ENCODE measurements around the gene SRSF9.
A peak's percentile ranks its signal among the peaks of the same experiment; 100 is the strongest.

The SRSF9 gene

DNA sequence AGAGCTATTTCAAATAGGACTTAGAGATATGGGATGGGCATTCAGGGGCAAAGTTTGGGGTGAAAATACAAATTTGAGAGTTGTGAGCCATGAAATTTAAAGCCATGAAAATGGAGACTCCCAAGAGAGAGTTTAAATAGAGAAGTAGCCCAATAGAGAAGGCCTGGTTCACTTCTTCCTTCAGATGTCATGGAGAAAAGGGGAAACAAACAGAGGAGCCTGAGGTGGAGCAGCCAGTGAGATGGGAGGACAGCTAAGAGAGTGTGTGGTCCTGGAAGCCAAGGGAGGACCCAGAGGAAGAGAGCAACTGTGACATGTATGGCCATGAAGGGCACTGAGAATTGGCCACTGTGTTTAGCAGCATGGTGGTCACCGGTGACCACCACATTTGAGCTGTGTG, 14.1 kb upstream of the SRSF9 start:
- no peak for DNase-seq (ENCODE audit: low read depth in 4 of 4, low spot score in 1 of 4)

GRCh38 chr12:120481022-120481767, 11.6 kb upstream of the SRSF9 start:
- DNase-seq (ENCODE audit: low read depth in 4 of 4, low spot score in 1 of 4), result no peak

GRCh38 chr12:120480211-120480610, 10.7 kb upstream of the SRSF9 start:
- no peak for DNase-seq (ENCODE audit: low read depth in 4 of 4, low spot score in 1 of 4)

- DNase-seq (ENCODE audit: low read depth in 4 of 4, low spot score in 1 of 4), result no peak
Measured at GRCh38 chr12:120479458-120479857, 9.9 kb upstream of the SRSF9 start.

DNA sequence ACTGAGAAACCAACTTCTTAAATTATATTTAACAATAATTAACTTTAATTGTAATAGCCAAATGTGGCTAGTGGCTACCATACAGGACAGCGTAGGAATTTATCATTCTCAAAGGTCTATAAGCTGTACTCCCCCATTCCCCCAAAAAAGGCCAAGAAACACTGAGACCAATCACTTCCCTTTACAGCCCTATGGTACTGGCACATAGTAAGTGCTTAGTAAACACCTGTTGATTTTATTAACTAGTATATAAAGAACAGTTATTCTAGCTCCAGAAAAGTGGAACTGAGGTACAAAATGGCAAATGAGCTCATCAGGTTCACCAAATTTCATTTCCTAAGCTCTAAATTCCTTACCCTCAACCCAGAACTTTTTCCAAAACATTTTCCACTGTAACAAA, 6.1 kb upstream of the SRSF9 start:
- no peak for DNase-seq (ENCODE audit: low read depth in 4 of 4, low spot score in 1 of 4)

GRCh38 chr12:120474616-120474960, 5.0 kb upstream of the SRSF9 start:
- DNase-seq (ENCODE audit: low read depth in 4 of 4, low spot score in 1 of 4), result no peak

DNA sequence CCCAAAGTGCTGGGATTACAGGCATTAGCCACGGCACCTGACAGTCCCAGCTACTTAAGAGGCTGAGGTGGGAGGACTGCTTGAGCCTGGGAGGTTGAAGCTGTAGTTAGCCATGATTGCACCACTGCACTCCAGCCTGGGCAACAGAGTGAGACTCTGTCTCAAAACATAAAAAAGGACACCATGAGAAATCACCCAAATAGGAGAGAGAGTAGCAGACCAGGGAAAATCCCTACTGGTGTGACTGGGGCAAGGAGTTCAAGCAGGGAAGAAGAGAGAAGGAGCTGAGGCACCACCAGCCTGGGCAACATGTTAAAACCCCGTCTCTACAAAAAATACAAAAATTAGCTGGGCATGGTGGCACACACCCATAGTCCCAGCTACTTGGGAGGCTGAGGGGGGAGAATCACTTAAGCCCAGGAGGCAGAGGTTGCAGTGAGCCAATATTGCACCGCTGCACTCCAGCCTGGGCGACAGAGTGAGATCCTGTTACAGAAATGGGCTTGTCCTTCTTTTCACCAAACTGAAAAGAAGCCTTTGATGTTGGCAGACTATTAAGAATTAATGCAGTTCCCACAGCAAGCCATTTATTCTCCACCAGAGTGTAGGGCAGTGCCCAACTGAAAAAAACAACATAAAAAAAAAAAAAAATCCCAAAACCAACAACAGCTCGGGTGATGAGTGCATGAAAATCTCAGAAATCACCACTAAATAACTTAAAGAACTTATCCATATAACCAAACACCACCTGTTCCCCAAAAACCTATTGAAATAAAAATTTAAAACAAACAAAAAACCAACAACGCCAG, 4.5 kb upstream of the SRSF9 start:
- no peak for DNase-seq (ENCODE audit: low read depth in 4 of 4, low spot score in 1 of 4)

DNA sequence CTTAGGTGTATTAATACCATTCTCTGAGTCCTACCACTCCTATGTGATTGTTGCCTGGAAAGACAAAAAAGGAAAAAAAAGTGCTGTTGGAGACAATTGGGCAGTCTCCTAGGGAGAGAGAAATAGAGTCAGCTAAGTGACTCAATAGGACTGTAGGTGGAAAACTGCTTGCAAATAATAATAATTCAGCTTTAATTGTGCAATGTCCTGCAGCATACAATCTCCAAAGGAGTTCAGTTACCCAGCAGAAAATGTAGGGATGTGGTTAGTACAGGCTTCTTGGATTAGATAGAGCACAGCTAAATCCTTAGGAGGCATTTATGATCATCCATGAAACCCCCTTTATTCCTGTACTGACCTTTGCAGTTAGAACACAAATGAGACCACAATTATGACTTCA, 3.0 kb upstream of the SRSF9 start:
- no peak for DNase-seq (ENCODE audit: low read depth in 4 of 4, low spot score in 1 of 4)

DNA sequence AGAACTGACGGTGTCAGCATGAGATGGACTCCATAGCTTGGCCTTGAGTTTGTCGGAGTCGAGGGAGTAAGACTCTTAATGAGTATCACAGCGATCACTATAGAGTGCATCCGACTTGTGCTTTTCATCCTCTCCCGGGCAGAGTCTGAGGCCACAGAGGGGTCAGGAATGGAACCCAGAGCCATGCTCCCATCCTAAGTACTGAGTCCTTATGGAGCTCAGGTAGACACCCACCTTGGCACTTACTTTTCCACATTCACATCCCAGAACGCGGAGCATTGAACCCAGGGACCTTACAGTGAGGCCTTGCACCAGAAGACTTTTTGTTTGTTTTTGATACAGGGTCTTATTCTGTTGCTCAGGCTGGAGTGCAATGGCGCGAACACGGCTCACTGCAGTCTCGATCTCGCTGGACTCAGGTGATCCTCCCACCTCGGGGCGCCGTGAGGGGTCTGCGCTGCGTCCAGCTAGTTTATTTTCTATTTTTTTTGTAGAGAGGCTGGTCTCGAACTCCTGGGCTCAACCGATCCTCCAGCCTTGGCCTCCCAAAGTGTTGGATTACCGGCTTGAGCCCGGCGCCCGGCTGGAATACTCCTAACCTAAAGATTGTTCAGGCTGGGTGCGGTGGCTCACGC, 719 bp upstream of the SRSF9 start:
- no peak for DNase-seq (ENCODE audit: low read depth in 4 of 4, low spot score in 1 of 4)

DNA sequence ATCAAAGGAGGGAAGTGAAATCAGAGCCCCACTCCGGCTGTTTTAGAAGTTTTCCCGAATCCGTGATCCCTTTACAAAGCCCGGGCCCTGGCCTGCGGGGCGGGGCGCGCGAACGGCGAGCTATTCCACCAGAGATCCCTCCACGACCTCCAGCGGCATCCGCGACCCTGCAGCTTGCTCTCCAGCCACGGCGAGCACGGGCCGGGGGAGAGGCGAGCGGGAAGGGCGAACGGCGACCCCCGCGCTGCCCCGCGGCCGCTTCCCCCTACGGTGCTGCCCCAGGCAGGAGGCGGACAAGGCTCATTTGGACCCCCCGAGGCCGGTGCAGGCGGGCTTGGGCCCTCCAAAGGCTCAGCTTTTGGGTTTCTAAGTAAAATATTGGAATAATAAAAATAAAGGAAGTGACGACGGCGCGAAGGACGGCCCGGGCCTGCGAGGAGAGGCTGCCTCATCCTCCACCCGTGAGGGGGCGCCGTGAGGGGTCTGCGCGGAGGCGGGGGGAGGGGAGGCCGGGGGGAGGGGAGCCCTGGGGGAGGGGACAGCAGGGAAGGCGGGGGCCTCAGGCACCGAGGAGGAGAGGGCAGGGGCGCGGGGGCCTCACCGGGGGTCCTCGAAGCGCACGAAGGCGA, 613 bp downstream of the SRSF9 start:
- DNase-seq (ENCODE audit: low read depth in 4 of 4, low spot score in 1 of 4), result peak in 2 of 4 experiments; percentile 34 to 42

GRCh38 chr12:120468325-120468820, 1.2 kb downstream of the SRSF9 start:
- no peak for DNase-seq (ENCODE audit: low read depth in 4 of 4, low spot score in 1 of 4)

GRCh38 chr12:120467439-120467838, 2.1 kb downstream of the SRSF9 start:
- no peak for DNase-seq (ENCODE audit: low read depth in 4 of 4, low spot score in 1 of 4)

DNA sequence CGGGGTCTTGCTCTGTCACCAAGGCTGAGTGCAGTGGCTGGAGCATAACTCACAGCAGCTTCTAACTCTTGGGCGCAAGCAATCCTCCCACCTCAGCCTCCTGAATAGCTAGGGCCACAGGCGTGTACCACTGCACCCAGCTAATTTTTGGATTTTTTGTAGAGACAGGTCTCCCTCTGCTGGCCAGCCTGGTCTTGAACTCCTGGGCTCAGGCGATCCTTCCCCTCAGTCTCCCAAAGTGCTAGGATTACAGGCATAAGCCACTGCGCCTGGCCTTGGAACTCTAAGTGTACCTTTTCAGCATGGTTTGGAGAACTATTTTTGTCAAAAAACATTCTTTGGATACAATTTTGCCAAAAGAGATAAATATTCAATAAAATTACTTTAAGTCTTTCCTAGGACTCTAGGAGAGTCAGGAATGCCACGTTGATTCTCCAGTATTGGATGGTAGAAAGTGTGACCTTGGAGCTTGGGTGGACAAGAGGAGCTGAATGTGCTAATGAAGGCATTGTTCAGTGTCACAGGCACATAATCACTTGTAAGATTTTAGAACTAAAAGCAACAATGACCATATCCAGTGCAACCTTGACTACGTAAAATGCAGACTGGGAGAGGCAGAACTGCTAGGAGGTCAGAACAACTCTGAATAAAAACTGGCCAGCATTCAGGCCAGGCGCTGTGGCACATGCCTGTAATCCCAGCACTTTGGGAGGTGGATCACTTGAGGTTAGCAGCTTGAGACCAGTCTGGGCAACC, 2.8 kb downstream of the SRSF9 start:
- no peak for DNase-seq (ENCODE audit: low read depth in 4 of 4, low spot score in 1 of 4)

DNA sequence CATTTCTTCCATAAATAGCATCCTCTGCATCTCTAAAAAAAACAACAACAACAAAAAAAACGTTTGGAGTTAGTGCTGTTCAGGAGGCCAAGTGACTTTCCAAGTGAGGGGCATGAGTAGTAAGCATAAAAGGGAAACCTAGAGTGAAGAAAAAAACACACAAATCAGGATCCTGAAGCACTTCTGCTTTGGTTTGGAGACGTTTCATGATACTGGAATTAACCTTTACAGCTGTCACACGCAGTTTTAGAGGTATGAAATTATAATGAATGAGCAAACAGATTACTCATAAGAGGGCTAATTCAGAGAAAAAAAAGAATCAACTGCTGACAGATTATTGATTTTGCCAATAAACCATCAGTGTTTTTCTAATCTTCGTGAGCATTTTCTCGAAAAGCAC, 3.8 kb downstream of the SRSF9 start:
- DNase-seq (ENCODE audit: low read depth in 4 of 4, low spot score in 1 of 4), result no peak

- DNase-seq (ENCODE audit: low read depth in 4 of 4, low spot score in 1 of 4), result no peak
Measured at GRCh38 chr12:120463712-120464111, 5.8 kb downstream of the SRSF9 start.

DNA sequence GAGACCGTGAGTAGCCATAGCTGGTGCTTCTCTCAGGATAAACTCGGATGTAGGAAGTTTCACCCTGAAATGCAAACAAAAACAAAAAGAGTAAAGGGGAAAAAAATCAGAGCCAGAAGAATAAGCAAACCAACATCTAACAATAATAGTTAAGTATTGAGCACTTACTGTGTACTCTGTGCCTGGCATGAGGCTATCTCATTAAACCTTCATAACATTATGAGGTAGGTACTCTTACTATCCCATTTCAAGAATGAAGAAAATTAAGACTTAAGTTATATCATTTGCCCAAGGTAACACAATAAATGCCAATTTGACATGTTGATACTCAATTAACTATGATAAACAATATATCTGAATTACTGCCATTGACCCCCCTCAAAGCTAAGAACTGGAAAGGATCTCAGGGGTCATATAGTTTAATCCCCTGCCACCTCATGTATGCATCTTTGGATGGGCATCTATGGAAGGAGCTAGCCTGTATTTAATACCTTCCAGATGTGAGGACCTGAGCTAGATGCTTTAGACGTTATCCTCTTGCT, 7.4 kb downstream of the SRSF9 start:
- DNase-seq (ENCODE audit: low read depth in 4 of 4, low spot score in 1 of 4), result no peak

GRCh38 chr12:120460157-120460556, 9.4 kb downstream of the SRSF9 start:
- no peak for DNase-seq (ENCODE audit: low read depth in 4 of 4, low spot score in 1 of 4)

GRCh38 chr12:120457133-120457532, 12.4 kb downstream of the SRSF9 start:
- DNase-seq (ENCODE audit: low read depth in 4 of 4, low spot score in 1 of 4), result no peak

DNA sequence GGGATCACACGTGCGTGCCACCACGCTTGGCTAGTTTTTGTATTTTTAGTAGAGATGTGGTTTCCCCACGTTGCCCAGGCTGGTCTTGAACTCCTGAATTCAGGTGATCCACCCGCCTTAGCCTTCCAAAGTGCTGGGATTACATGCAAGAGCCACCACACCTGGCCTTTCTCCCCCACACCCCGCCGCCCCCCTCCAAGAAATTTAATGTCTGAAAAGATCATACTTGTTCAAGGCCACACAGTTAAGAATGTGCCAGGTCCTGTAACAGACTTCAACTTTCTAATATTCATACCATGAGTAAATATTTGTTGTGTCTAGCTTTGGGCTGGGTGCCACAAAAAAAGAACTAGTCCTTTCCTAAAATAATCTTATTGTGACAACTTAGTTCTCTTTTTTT, 14.2 kb downstream of the SRSF9 start:
- DNase-seq (ENCODE audit: low read depth in 4 of 4, low spot score in 1 of 4), result no peak

- no peak for DNase-seq (ENCODE audit: low read depth in 4 of 4, low spot score in 1 of 4)
Measured at GRCh38 chr12:120453977-120454376, 15.6 kb downstream of the SRSF9 start.

Data from stimulated activated CD4-positive, alpha-beta T cell treated with anti-CD3 and anti-CD28 coated beads, Interleukin-1b, Interleukin-23, amount 100 ng/mL, for 24 hours (primary cell).